DOHH2 (cell line): ENCODE data around the gene ADI1.

Experiments
- H3F3A ChIP-seq: fragments of 200-600 bp; sonication (generic), shearing (Covaris generic); 2 replicates; pipeline ENCODE4 v1.6.0; 2016; ENCODE audit warnings: antibody characterized with exemption, mild to moderate bottlenecking; ENCODE audit not compliant: control insufficient read depth, insufficient read depth
- H3K27ac ChIP-seq: fragments of 200-600 bp; sonication (generic); 2 replicates; pipeline ENCODE4 v1.5.1; 2014; ENCODE audit warnings: low read depth, mild to moderate bottlenecking, low read length, moderate library complexity
- H3K27me3 ChIP-seq: fragments of 200-600 bp; sonication (generic); 2 replicates; pipeline ENCODE4 v1.6.1; 2014; ENCODE audit warnings: mild to moderate bottlenecking, low read length, mixed read lengths; ENCODE audit not compliant: control insufficient read depth
- H3K36me3 ChIP-seq: fragments of 200-600 bp; sonication (generic); 2 replicates; pipeline ENCODE4 v1.6.1; 2014; ENCODE audit warnings: mild to moderate bottlenecking, low read length, moderate library complexity, mixed read lengths; ENCODE audit not compliant: control insufficient read depth
- H3K4me1 ChIP-seq: fragments of 200-600 bp; sonication (generic); 2 replicates; pipeline ENCODE4 v1.6.1; 2014; ENCODE audit warnings: mild to moderate bottlenecking, low read length, mixed read lengths; ENCODE audit not compliant: control insufficient read depth
- H3K4me2 ChIP-seq: fragments of 200-600 bp; sonication (generic); 2 replicates; pipeline ENCODE4 v1.6.0; 2014; ENCODE audit warnings: mild to moderate bottlenecking, low read length, moderate library complexity
- H3K4me3 ChIP-seq: fragments of 200-600 bp; sonication (generic); 2 replicates; pipeline ENCODE4 v1.5.1; 2014; ENCODE audit warnings: mild to moderate bottlenecking, low read length, mixed read lengths
- H3K79me2 ChIP-seq: fragments of 200-600 bp; sonication (generic); 2 replicates; pipeline ENCODE4 v1.6.1; 2014; ENCODE audit warnings: mild to moderate bottlenecking, low read length, mixed read lengths; ENCODE audit not compliant: control insufficient read depth
- H3K9me2 ChIP-seq: fragments of 200-600 bp; sonication (generic); replicated peaks from 2 replicates; pipeline ENCODE4 v1.6.1; 2014; ENCODE audit warnings: mild to moderate bottlenecking, low read length, mixed read lengths; ENCODE audit not compliant: control insufficient read depth
- H3K9me3 ChIP-seq: fragments of 200-600 bp; sonication (generic); 2 replicates; pipeline ENCODE4 v1.6.1; 2014; ENCODE audit warnings: antibody characterized with exemption, low read length, mixed read lengths; ENCODE audit not compliant: control insufficient read depth, insufficient read depth
- H4K20me1 ChIP-seq: fragments of 200-600 bp; sonication (generic); 2 replicates; pipeline ENCODE4 v1.6.0; 2014; ENCODE audit warnings: low read depth, mild to moderate bottlenecking, antibody characterized with exemption, low read length, moderate library complexity; ENCODE audit not compliant: control insufficient read depth, insufficient read depth
- EZH2phosphoT487 ChIP-seq: fragments of 200-600 bp; sonication (generic); IDR thresholded peaks from 2 replicates; pipeline ENCODE4 v1.6.1; 2017; ENCODE audit warnings: borderline replicate concordance, mild to moderate bottlenecking, antibody characterized with exemption, low read length, moderate library complexity, mixed read lengths
- TF ChIP-seq, protein P1 (sequence below): fragments of 200-600 bp; sonication (generic); IDR thresholded peaks from one replicate; pipeline ENCODE4 v1.5.1; 2014; ENCODE audit warnings: antibody characterized with exemption, mild to moderate bottlenecking, low read depth, low read length; ENCODE audit not compliant: poor library complexity, severe bottlenecking

ADI1 gene

DNA sequence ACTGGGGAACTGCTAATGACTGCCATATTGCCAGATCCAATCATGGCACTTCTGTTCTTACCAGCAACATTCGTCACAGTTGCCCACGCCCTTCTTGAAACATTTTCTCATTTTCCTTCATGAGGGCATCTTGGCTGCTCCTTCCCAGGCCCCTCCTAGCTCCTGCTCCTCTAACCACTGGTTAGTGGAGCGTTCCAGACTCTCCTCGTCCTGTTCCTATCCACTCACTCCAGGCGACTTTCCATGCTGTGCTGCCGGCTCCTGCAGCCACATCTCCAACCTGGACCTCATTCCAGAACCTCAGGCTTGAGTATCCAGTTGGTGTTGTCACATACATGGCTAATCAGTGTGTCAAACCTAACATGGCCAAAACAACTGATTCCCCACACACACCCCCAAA lies 1.3 kb upstream of the ADI1 start:
- 0 out of 2 replicates have a peak, but pooled peaks cover 3% of the 10 kb centered on the region for H3F3A ChIP-seq
- peaks cover 28% of the 10 kb centered on the region for H3K4me1 ChIP-seq
- H3K36me3 ChIP-seq = peaks cover 22% of the 10 kb centered on the region
- peaks cover 4% of the 10 kb centered on the region; the same call in 1 of the 2 replicates for H3K9me3 ChIP-seq
- H3K27ac ChIP-seq = no peak overlapping the region
- peak overlapping the region; percentile 78 for H3K4me3 ChIP-seq
- peaks cover 43% of the 10 kb centered on the region for H3K79me2 ChIP-seq
- H4K20me1 ChIP-seq = no peaks in the 10 kb centered on the region
- H3K9me2 ChIP-seq = no peaks in the 10 kb centered on the region
- peak overlapping the region; percentile 68 for H3K4me2 ChIP-seq
- TF ChIP-seq, protein P1, sequence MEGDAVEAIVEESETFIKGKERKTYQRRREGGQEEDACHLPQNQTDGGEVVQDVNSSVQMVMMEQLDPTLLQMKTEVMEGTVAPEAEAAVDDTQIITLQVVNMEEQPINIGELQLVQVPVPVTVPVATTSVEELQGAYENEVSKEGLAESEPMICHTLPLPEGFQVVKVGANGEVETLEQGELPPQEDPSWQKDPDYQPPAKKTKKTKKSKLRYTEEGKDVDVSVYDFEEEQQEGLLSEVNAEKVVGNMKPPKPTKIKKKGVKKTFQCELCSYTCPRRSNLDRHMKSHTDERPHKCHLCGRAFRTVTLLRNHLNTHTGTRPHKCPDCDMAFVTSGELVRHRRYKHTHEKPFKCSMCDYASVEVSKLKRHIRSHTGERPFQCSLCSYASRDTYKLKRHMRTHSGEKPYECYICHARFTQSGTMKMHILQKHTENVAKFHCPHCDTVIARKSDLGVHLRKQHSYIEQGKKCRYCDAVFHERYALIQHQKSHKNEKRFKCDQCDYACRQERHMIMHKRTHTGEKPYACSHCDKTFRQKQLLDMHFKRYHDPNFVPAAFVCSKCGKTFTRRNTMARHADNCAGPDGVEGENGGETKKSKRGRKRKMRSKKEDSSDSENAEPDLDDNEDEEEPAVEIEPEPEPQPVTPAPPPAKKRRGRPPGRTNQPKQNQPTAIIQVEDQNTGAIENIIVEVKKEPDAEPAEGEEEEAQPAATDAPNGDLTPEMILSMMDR = no peak
- no peak for TF ChIP-seq EZH2phosphoT487
- no peaks in the 10 kb centered on the region for H3K27me3 ChIP-seq

DNA sequence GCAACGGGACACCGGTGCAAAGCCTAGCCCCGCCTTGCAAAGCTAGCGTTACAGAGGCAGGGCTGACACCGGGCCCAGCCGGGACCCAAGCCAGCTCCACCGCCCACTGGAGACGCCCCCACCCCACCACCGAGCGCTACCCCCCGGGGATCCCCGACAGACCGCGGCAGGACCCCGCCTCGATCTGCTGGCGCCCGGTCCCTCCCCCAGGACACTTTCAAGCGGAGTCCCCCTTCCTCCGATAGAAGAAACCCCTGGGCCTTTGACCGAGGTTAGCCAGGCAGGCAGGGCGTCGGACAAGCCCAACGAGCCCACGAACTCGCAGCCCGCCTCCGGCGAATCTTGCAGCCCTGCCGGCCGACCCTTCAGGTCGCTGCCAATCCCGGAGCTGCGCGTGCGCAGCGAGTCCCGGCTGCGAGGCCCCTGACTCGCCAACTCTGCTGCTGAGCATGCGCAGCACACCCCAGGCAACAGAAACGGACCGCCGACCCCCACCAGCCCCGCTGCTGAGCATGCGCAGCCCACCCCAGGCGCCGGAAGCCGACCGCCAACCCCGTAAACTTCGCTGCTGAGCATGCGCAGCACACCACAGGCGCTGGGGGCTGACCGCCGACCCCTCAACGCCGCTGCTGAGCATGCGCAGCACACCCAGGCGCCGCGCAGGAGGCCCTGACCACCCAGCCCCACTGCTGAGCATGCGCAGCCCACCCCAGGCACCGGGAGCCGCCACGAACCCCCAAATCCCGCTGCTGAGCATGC lies 656 bp downstream of the ADI1 start:
- Histone ChIP-seq H3K36me3 (peaks cover 31% of the 10 kb centered on the region), H4K20me1 (no peaks in the 10 kb centered on the region), H3K9me3 (peaks cover 4% of the 10 kb centered on the region; the same call in 1 of the 2 replicates), H3K27ac (peak overlapping the region; percentile 59), H3K79me2 (peaks cover 43% of the 10 kb centered on the region), H3K4me3 (peak overlapping the region; percentile 96), H3F3A (0 out of 2 replicates have a peak, but pooled peaks cover 3% of the 10 kb centered on the region), H3K4me2 (peak overlapping the region; percentile 99), H3K27me3 (no peaks in the 10 kb centered on the region), H3K4me1 (peaks cover 38% of the 10 kb centered on the region), H3K9me2 (no peaks in the 10 kb centered on the region)
- TF ChIP-seq EZH2phosphoT487 = no peak
- TF ChIP-seq, protein P1 = no peak

DNA sequence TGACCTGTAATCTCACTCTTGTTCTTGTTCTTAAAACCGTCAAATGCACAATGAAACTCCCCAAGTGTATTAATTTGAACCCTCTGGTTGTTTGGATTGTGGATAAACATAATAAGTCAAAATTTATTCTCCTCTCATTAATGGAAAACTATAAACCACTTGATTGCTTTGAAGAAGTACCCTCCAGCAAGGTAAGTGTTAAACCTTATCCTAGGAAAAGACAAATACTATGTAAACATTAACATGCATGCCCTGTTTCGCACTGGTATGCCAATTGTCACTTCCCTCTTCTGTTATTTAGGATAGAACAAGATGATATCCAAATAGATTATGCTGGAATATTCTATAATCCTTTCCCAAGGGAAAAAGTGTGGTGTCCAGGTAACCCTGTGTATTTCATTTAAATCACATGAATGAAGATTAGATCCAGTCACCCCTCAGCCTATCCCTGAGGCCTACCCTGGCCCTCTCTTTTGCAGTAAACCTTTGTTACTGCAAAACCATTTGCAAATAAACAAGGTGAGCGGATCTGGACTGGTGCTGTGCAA lies 1.3 kb downstream of the ADI1 start:
- Histone ChIP-seq H3K9me2 (no peaks in the 10 kb centered on the region), H3K27me3 (no peaks in the 10 kb centered on the region), H3F3A (0 out of 2 replicates have a peak, but pooled peaks cover 3% of the 10 kb centered on the region), H3K4me2 (peak overlapping the region; percentile 99), H3K79me2 (peaks cover 43% of the 10 kb centered on the region), H3K4me3 (peak overlapping the region; percentile 96), H3K27ac (peak overlapping the region; percentile 55; the same call in 1 of the 2 replicates), H3K36me3 (peaks cover 37% of the 10 kb centered on the region), H3K9me3 (peaks cover 4% of the 10 kb centered on the region; the same call in 1 of the 2 replicates), H4K20me1 (no peaks in the 10 kb centered on the region), H3K4me1 (peaks cover 44% of the 10 kb centered on the region)
- TF ChIP-seq, protein P1 = no peak
- TF ChIP-seq EZH2phosphoT487 = no peak
